SK-N-SH (cell line): ENCODE results near the gene PLCH1. TPM values are rescaled to one million over a fixed set of nuclear protein-coding genes. Genes with fewer than 3 reads are reported as not detected.

Experiments
- CTCF ChIA-PET: fragments of 300-600, 350-600 bp; formaldehyde crosslinking; extraction: SDS; loops from one replicate; lab custom pipeline; 2021; lab: Yijun Ruan, JAX
- POLR2A ChIA-PET: fragments of 350-600 bp; sonication (Branson Sonifier 250); formaldehyde crosslinking; extraction: SDS; loops from one replicate; lab custom pipeline; 2020; ENCODE audit warnings: antibody characterized with exemption, inconsistent platforms; lab: Yijun Ruan, JAX
- DNase-seq: peaks from one replicate; pipeline ENCODE4 v3.0.0; 2012
- H2AFZ ChIP-seq: fragments of 200-600 bp; sonication (generic); 2 replicates; pipeline ENCODE4 v1.8.1; 2016; ENCODE audit warnings: antibody characterized with exemption, mild to moderate bottlenecking, low read depth
- H3F3A ChIP-seq: fragments of 200-600 bp; sonication (generic); replicated peaks from 2 replicates; pipeline ENCODE3; 2016; ENCODE audit warnings: antibody characterized with exemption, mild to moderate bottlenecking; ENCODE audit not compliant: insufficient read depth
- H3K27ac ChIP-seq, 2 experiments: fragments of 200-500 bp in 1 of 2; fragments of 200-600 bp in 1 of 2; sonication (Bioruptor generic) in 1 of 2; sonication (generic), shearing (Covaris generic) in 1 of 2; 2 replicates each; pipeline versions ENCODE4 v1.5.1 to v1.6.1; 2014 to 2016; ENCODE audit warnings: low read depth in 2 of 2, inconsistent platforms in 1 of 2, low read length in 1 of 2, mild to moderate bottlenecking in 1 of 2, mixed read lengths in 1 of 2
- H3K27me3 ChIP-seq: fragments of 200-600 bp; sonication (generic), shearing (Covaris generic); 2 replicates; pipeline ENCODE4 v1.6.1; 2016; ENCODE audit warnings: mixed run types; ENCODE audit not compliant: insufficient read depth
- H3K36me3 ChIP-seq, 2 experiments: fragments of 200-500 bp in 1 of 2; fragments of 200-600 bp in 1 of 2; sonication (Bioruptor generic) in 1 of 2; sonication (generic) in 1 of 2; replicated peaks in 1 of 2; 2 replicates each; pipeline versions ENCODE3 to v1.5.1; 2014 to 2016; ENCODE audit warnings: low read length in 1 of 2, mild to moderate bottlenecking in 1 of 2; ENCODE audit not compliant: insufficient read depth in 2 of 2, control insufficient read depth in 1 of 2
- H3K4me1 ChIP-seq, 2 experiments: fragments of 200-500 bp in 1 of 2; fragments of 200-600 bp in 1 of 2; sonication (Bioruptor generic) in 1 of 2; sonication (generic), shearing (Covaris generic) in 1 of 2; 2 replicates each; pipeline versions ENCODE4 v1.5.1 to v1.6.1; 2014 to 2016; ENCODE audit warnings: low read depth in 1 of 2, low read length in 1 of 2, mixed run types in 1 of 2; ENCODE audit not compliant: insufficient read depth in 2 of 2, control insufficient read depth in 1 of 2
- H3K4me2 ChIP-seq: fragments of 200-600 bp; sonication (generic), shearing (Covaris generic); 2 replicates; pipeline ENCODE4 v1.6.1; 2017; ENCODE audit warnings: mixed run types
- H3K4me3 ChIP-seq, 2 experiments: fragments of 200-500 bp in 1 of 2; fragments of 200-600 bp in 1 of 2; sonication (Bioruptor generic) in 1 of 2; sonication (generic), shearing (Covaris generic) in 1 of 2; 2 replicates each; pipeline versions ENCODE4 v1.5.1 to v1.8.1; 2014 to 2016; ENCODE audit warnings: low read depth in 2 of 2, inconsistent platforms in 1 of 2, low read length in 1 of 2, mild to moderate bottlenecking in 1 of 2, mixed read lengths in 1 of 2, moderate library complexity in 1 of 2
- H3K79me2 ChIP-seq: fragments of 200-600 bp; sonication (generic); 2 replicates; pipeline ENCODE4 v1.8.1; 2017; ENCODE audit warnings: mild to moderate bottlenecking; ENCODE audit not compliant: insufficient read depth
- H3K9ac ChIP-seq: fragments of 200-600 bp; sonication (generic); 2 replicates; pipeline ENCODE4 v1.6.1; 2017; ENCODE audit warnings: mixed run types
- H3K9me2 ChIP-seq: fragments of 200-600 bp; sonication (generic); 2 replicates; pipeline ENCODE4 v1.6.1; 2017; ENCODE audit warnings: mixed run types
- H3K9me3 ChIP-seq: fragments of 200-600 bp; sonication (generic); 2 replicates; pipeline ENCODE4 v1.6.1; 2017; ENCODE audit warnings: mixed run types, mild to moderate bottlenecking, moderate library complexity
- H4K20me1 ChIP-seq: fragments of 200-600 bp; sonication (generic); 2 replicates; pipeline ENCODE4 v1.6.1; 2017; ENCODE audit warnings: mild to moderate bottlenecking, mixed run types; ENCODE audit not compliant: insufficient read depth
- CHD2 ChIP-seq: fragments of 150-350 bp; IDR thresholded peaks from 2 replicates; pipeline ENCODE4 v1.6.1; 2018; ENCODE audit warnings: low read length; ENCODE audit not compliant: partially characterized antibody
- GATA2 ChIP-seq: sonication (generic); formaldehyde crosslinking; IDR thresholded peaks from 2 replicates; pipeline ENCODE4 v1.5.0; 2020; ENCODE audit warnings: mild to moderate bottlenecking, missing genetic modification reagents
- MAX ChIP-seq: IDR thresholded peaks from 2 replicates; pipeline ENCODE4 v1.4.0; 2012; ENCODE audit warnings: low read depth
- PBX3 ChIP-seq: IDR thresholded peaks from 2 replicates; pipeline ENCODE4; 2012
- RCOR1 ChIP-seq: fragments of 150-350 bp; IDR thresholded peaks from 2 replicates; pipeline ENCODE4 v1.6.1; 2017; ENCODE audit warnings: antibody characterized with exemption, low read length
- SMC3 ChIP-seq: IDR thresholded peaks from 2 replicates; pipeline ENCODE4 v1.6.1; 2012; ENCODE audit warnings: low read depth, low read length, improper control_type of control experiment
- TAF1 ChIP-seq: IDR thresholded peaks from 2 replicates; pipeline ENCODE4 v1.6.1; 2012; ENCODE audit warnings: low read depth, mild to moderate bottlenecking, low read length, moderate library complexity, borderline replicate concordance
- TEAD4 ChIP-seq: IDR thresholded peaks from 2 replicates; pipeline ENCODE4 v1.4.0; 2012; ENCODE audit warnings: mild to moderate bottlenecking, borderline replicate concordance; ENCODE audit not compliant: insufficient read depth
- USF2 ChIP-seq: fragments of 150-350 bp; IDR thresholded peaks from 2 replicates; pipeline ENCODE4 v1.6.1; 2017; ENCODE audit warnings: antibody characterized with exemption, low read length, low read depth, borderline replicate concordance
- WGBS: methylation state at CpG from one replicate; pipeline ENCODE4 v1.1.6; 2017; ENCODE audit warnings: low lambda C conversion rate; 5-methylcytosine and 5-hydroxymethylcytosine counted together
- polyA plus RNA-seq, 3 experiments: library from polyadenylated mRNA; depleted of rRNA; stranded (reverse); fragments of >200 nt; gene quantifications; 2 replicates each; pipeline ENCODE4 v1.2.3, GENCODE V29; 2012

Gene PLCH1
- polyA plus RNA-seq, 1 of the 3 experiments (the other 2 are of a cell fraction): 0.26 TPM

- H3K27me3 ChIP-seq: no peaks in the 10 kb centered on the region
- no peaks in the 10 kb centered on the region for H3K9me3 ChIP-seq
- no peak overlapping the region for H2AFZ ChIP-seq
- H3F3A ChIP-seq: no peaks in the 10 kb centered on the region
- POLR2A ChIA-PET: no interaction called here
- no peak overlapping the region for H3K27ac ChIP-seq
- CTCF ChIA-PET: no interaction called here
- 35% methylated on average over 5 of the region's 5 CpGs for WGBS
- H4K20me1 ChIP-seq: no peaks in the 10 kb centered on the region
- H3K4me1 ChIP-seq: peaks cover 0 to 3% of the 10 kb centered on the region in 2 experiments; a peak in 1 of 4 replicates
- H3K36me3 ChIP-seq: no peaks in the 10 kb centered on the region
- no peaks in the 10 kb centered on the region for H3K79me2 ChIP-seq
- no peak overlapping the region for H3K4me2 ChIP-seq
- H3K9me2 ChIP-seq: no peaks in the 10 kb centered on the region
- no peak overlapping the region for H3K9ac ChIP-seq
- no peak overlapping the region for H3K4me3 ChIP-seq
- 0 out of 2 replicates have a peak, but pooled peaks have one; percentile 8 for TF ChIP-seq PBX3
- TF ChIP-seq GATA2 (CRISPR knock-in tag): no peak
- TF ChIP-seq, all 33 proteins: peak for 1
- no peak for DNase-seq
Observed at GRCh38 chr3:155502630-155503029, 242.2 kb downstream of the PLCH1 start.

GRCh38 chr3:155500194-155500818 is 244.6 kb downstream of the PLCH1 start:
- ChIA-PET CTCF (no interaction called here), POLR2A (no interaction called here)
- Histone ChIP-seq H3K4me2 (no peak overlapping the region), H3K9me3 (no peaks in the 10 kb centered on the region), H2AFZ (no peak overlapping the region), H4K20me1 (no peaks in the 10 kb centered on the region), H3K4me1 (peaks cover 0 to 3% of the 10 kb centered on the region in 2 experiments; a peak in 1 of 4 replicates), H3K36me3 (no peaks in the 10 kb centered on the region), H3K27me3 (no peaks in the 10 kb centered on the region), H3K9ac (no peak overlapping the region), H3F3A (no peaks in the 10 kb centered on the region), H3K27ac (no peak overlapping the region), H3K4me3 (no peak overlapping the region), H3K9me2 (no peaks in the 10 kb centered on the region), H3K79me2 (no peaks in the 10 kb centered on the region)
- no peak for DNase-seq
- TF ChIP-seq RCOR1: no peak
- TF ChIP-seq PBX3: no peak
- TF ChIP-seq TAF1: no peak
- TF ChIP-seq CHD2: no peak
- TF ChIP-seq MAX: no peak
- no peak for TF ChIP-seq SMC3
- TF ChIP-seq TEAD4: no peak
- no peak for TF ChIP-seq USF2
- 70% methylated on average over 4 of the region's 4 CpGs for WGBS
